ENCODE results near the gene GALNS.

Gene GALNS

DNA sequence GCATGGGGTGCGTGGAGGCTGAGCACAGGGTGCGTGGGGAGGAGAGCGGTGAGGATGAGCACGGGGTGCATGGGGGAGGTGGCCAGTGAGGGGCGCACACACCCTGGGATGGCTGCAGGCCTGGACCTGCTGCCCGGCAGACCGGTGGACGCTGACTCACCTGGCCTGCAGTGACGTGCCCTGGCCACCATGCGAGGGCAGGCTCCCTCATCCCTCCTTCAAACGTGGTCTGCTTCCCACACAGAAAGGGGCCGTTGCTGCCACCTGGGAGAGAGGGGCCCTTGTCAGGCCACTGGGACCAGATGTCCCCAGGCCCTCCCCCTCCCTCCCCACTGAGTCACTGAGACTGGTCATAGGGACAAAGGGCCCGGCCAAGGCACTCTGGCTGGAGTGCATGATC is 24.9 kb downstream of the GALNS start:
- H2AFZ ChIP-seq (ENCODE audit: low read length): no peak overlapping the region
- no peaks in the 10 kb centered on the region for H4K20me1 ChIP-seq (ENCODE audit: insufficient read depth, low read length, poor library complexity, severe bottlenecking)
- no peaks in the 10 kb centered on the region for H3F3A ChIP-seq (ENCODE audit: low read depth)
- H3K27me3 ChIP-seq (ENCODE audit: insufficient read depth, low read length, poor library complexity, severe bottlenecking): no peaks in the 10 kb centered on the region
- TF ChIP-seq, protein P1, sequence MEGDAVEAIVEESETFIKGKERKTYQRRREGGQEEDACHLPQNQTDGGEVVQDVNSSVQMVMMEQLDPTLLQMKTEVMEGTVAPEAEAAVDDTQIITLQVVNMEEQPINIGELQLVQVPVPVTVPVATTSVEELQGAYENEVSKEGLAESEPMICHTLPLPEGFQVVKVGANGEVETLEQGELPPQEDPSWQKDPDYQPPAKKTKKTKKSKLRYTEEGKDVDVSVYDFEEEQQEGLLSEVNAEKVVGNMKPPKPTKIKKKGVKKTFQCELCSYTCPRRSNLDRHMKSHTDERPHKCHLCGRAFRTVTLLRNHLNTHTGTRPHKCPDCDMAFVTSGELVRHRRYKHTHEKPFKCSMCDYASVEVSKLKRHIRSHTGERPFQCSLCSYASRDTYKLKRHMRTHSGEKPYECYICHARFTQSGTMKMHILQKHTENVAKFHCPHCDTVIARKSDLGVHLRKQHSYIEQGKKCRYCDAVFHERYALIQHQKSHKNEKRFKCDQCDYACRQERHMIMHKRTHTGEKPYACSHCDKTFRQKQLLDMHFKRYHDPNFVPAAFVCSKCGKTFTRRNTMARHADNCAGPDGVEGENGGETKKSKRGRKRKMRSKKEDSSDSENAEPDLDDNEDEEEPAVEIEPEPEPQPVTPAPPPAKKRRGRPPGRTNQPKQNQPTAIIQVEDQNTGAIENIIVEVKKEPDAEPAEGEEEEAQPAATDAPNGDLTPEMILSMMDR (conservative IDR thresholded peaks at IDR 0.05; ENCODE audit: low read length): no peak
- no peak for TF ChIP-seq EZH2phosphoT487 (IDR thresholded peaks at IDR 0.05; ENCODE audit: borderline replicate concordance)
- no peaks in the 10 kb centered on the region for H3K9me3 ChIP-seq (ENCODE audit: insufficient read depth, low read depth, low read length)
- no peaks in the 10 kb centered on the region for H3K9me2 ChIP-seq (replicated peaks; ENCODE audit: low read depth, low read length)
- no peak overlapping the region for H3K4me3 ChIP-seq (ENCODE audit: low read length, poor library complexity, severe bottlenecking)
- H3K36me3 ChIP-seq (ENCODE audit: insufficient read depth, low read length): no peaks in the 10 kb centered on the region
- no peak overlapping the region for H3K9ac ChIP-seq (ENCODE audit: low read depth, low read length, poor library complexity, severe bottlenecking)
- no peaks in the 10 kb centered on the region for H3K79me2 ChIP-seq (ENCODE audit: insufficient read depth, low read length)
- no peaks in the 10 kb centered on the region for H3K4me1 ChIP-seq (ENCODE audit: insufficient read depth, low read length, poor library complexity, severe bottlenecking)
- H3K4me2 ChIP-seq (ENCODE audit: low read depth, low read length, poor library complexity, severe bottlenecking): no peak overlapping the region

DNA sequence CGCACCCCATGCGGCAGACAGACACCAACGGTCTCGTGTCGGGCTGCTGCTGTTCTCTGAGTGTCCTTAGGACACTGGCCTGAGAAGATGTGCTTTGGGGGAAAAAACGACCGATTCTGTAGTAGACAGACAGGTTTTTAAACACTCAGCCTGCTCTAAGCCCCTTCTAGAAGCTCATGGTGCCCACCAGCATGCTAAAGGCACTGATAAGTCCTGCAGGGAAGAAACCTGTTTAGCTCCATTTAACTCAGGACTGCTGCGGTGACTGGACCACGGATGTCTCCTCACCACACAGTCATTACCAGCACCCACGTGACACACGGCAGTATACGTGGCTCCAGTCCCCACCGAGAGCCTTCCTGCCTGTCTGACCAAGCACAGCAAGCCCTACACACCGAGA is 26.0 kb downstream of the GALNS start:
- Histone ChIP-seq H3K27me3 (ENCODE audit: insufficient read depth, low read length, poor library complexity, severe bottlenecking) (no peaks in the 10 kb centered on the region), H3F3A (ENCODE audit: low read depth) (no peaks in the 10 kb centered on the region), H3K36me3 (ENCODE audit: insufficient read depth, low read length) (no peaks in the 10 kb centered on the region), H3K9ac (ENCODE audit: low read depth, low read length, poor library complexity, severe bottlenecking) (no peak overlapping the region), H4K20me1 (ENCODE audit: insufficient read depth, low read length, poor library complexity, severe bottlenecking) (no peaks in the 10 kb centered on the region), H2AFZ (ENCODE audit: low read length) (no peak overlapping the region), H3K9me2 (replicated peaks; ENCODE audit: low read depth, low read length) (no peaks in the 10 kb centered on the region), H3K9me3 (ENCODE audit: insufficient read depth, low read depth, low read length) (no peaks in the 10 kb centered on the region), H3K4me3 (ENCODE audit: low read length, poor library complexity, severe bottlenecking) (no peak overlapping the region), H3K4me2 (ENCODE audit: low read depth, low read length, poor library complexity, severe bottlenecking) (no peak overlapping the region), H3K79me2 (ENCODE audit: insufficient read depth, low read length) (no peaks in the 10 kb centered on the region), H3K4me1 (ENCODE audit: insufficient read depth, low read length, poor library complexity, severe bottlenecking) (no peaks in the 10 kb centered on the region)
- TF ChIP-seq, protein P1 (conservative IDR thresholded peaks at IDR 0.05; ENCODE audit: low read length): no peak
- no peak for TF ChIP-seq EZH2phosphoT487 (IDR thresholded peaks at IDR 0.05; ENCODE audit: borderline replicate concordance)

DNA sequence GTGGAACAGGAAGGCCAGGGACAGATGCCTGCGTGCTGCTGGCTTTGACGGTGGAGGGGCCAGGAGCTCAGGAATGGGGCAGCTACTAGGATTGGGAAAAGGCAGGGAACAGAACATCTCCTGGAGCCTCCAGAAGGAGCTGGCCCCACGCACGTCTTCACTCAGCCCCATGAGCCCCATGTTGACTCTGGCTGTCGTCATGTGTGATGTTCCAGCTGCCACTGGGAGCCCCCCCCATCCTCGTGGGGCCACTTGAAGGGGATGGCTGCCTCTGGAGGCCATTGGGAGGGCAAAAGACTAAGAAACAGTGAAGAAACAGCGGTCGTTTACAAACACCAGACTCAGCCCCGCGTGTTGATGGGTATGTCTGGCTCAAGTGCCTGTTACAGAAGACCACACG is 26.5 kb downstream of the GALNS start:
- Histone ChIP-seq H3K4me1 (ENCODE audit: insufficient read depth, low read length, poor library complexity, severe bottlenecking) (no peaks in the 10 kb centered on the region), H3K79me2 (ENCODE audit: insufficient read depth, low read length) (no peaks in the 10 kb centered on the region), H3K27me3 (ENCODE audit: insufficient read depth, low read length, poor library complexity, severe bottlenecking) (no peaks in the 10 kb centered on the region), H3K9me2 (replicated peaks; ENCODE audit: low read depth, low read length) (no peaks in the 10 kb centered on the region), H3K9me3 (ENCODE audit: insufficient read depth, low read depth, low read length) (no peaks in the 10 kb centered on the region), H3K9ac (ENCODE audit: low read depth, low read length, poor library complexity, severe bottlenecking) (no peak overlapping the region), H2AFZ (ENCODE audit: low read length) (no peak overlapping the region), H3K4me3 (ENCODE audit: low read length, poor library complexity, severe bottlenecking) (no peak overlapping the region), H3K4me2 (ENCODE audit: low read depth, low read length, poor library complexity, severe bottlenecking) (no peak overlapping the region), H3K36me3 (ENCODE audit: insufficient read depth, low read length) (no peaks in the 10 kb centered on the region), H3F3A (ENCODE audit: low read depth) (no peaks in the 10 kb centered on the region), H4K20me1 (ENCODE audit: insufficient read depth, low read length, poor library complexity, severe bottlenecking) (no peaks in the 10 kb centered on the region)
- TF ChIP-seq, protein P1 (conservative IDR thresholded peaks at IDR 0.05; ENCODE audit: low read length): no peak
- TF ChIP-seq EZH2phosphoT487 (IDR thresholded peaks at IDR 0.05; ENCODE audit: borderline replicate concordance): no peak

All from Loucy (cell line).